ENCODE data around the gene ACSS3.

Gene ACSS3

DNA sequence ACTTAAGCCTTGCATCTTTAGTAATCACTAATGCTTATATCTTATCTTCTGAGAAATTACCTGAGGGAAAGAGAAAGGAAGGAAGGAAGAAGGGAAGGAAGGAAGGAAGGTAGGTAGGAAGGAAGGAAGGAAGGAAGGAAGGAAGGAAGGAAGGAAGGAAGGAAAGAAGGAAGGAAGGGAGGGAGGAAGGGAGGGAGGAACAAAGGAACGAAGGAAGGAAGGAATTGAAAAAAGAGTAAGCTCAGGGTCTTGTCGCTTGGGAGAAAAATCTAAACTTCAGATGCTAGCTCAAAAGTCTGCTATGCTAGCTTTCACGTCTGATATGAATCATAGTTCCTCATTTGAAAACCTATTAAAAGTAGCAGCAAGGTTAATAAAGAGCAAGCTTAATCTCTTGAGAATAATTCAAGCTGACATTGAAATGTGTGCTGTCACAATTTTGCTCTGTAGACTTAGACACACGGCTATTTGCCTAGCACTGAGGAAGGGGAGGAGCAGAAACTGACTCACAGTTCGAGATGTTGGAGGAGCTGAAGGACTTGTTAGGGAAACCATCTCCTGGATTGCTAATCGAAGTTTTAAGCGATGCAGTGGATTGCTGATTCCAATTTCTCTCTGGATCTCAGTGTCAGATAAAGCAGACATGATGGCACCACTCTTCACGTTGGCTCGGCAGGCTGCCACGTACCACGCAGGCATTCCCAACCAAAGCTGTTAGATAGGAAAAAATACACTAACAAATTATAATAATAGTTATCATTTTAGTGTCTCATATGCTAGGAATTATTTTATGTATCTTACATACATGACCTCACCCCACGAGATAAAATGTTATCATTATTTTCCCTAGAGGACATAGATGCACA is 216.7 kb downstream of the ACSS3 start:
- DNase-seq (ENCODE audit: low read depth in 3 of 3) = no peak

DNA sequence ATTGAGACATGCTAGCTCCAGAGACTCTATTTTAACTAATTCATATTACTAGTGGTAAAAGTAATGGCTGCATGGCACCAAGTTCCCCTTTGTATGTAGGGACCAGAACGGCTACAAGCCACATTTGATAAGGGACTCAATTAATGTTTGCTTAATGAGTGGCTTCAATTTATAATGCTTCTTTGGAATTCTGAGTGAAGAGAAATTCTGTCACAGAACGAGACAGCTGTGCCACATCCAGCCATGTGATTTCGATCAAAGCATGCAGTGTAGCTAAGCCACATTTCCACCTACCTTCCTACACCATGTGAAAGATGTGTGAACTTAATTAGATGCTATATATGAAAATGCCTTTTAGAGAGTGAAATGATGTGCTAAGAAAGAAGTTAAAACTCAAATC is 217.4 kb downstream of the ACSS3 start:
- no peak for DNase-seq (ENCODE audit: low read depth in 3 of 3)

DNA sequence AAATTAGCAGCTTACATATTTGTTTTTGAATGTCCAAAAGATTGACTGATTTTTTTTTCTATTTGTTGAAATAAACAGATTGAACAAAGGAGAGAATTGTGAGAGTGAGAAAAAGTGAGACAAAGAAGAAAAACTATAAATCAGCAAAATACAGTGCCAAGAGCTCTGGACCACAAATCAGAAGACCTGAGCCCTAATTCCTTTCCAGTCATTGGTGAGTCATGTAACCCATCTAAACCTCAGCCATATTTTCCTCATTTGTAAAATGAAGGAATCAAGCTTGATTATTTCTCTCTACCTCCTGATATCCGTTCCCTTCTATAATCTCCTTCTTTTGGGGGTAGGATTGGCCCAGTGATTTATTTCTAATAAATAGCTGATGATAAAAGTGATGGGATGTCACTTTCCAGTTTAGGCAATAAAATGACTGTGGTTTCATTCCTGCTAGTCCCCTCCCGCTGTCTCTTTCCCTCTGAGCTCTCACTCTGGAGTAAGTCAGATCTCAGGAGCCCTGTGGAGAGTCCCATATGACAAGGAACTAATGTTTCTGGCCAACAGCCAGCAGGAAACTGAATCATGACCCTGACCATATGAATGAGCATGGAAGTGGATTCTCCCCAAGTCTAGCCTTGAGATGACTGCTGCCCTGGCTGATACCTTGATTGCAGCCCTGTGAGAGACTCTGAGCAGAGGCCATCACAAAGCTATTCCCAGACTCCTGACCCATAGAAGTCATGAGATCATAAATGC is 218.9 kb downstream of the ACSS3 start:
- DNase-seq (ENCODE audit: low read depth in 3 of 3) = no peak

DNA sequence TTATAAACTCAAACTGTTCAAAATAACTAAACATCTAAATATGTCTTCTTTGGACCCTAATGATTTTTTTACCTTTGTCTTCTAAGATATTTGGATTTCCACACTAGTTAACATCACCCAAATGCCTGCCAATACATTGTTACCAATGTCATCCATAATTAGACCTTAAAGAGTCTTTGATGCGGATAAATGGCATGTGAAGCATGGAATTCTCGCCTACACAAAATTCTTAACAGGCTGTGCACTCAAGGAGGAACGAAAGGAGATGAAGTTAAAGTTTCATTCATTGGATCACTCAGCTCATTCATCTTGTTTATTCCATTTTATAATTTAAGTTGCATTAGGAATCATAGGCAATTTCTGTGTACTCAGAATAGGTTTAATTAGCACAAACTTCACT is 219.7 kb downstream of the ACSS3 start:
- DNase-seq (ENCODE audit: low read depth in 3 of 3) = no peak

DNA sequence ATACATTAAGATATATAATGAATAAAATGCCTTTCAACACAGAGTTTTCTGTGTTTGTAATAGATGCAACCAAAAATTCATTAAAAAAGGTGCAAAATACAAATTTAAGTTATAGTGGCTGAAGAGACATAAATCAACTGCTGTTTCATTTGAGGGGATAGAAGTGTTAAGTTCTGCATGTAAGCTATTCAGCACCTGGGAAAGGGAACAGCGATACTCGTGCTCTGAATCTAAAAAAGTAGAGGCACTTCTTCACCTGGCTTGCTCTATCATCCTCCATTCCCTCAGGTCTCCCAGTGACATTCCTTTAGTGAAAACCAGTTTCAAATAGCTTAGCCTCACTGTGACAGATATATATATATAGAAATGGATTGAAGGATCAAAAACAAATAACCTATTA is 222.6 kb downstream of the ACSS3 start:
- no peak for DNase-seq (ENCODE audit: low read depth in 3 of 3)

DNA sequence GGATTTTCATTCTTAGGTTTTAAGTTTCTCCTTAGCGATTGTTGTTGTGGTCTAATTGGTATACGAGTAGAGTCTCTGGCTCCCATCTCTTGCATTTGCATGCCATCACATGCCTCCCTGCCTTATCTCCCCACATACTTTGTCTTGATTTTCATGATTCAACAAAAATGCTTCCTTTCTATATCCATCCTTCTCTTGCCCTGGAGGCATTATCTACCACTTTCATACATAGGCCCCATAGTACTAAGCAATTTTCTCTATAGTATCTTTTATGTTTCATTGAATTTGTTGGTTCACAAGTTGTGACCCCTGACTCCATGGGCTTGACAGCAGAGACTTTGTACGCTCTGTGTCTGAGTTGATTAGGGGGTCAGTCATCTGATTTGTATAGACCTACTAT is 226.1 kb downstream of the ACSS3 start:
- DNase-seq (ENCODE audit: low read depth in 3 of 3) = no peak

All from stimulated activated CD4-positive, alpha-beta T cell treated with anti-CD3 and anti-CD28 coated beads, TNF-alpha, amount 100 ng/mL, for 4 hours (primary cell).